Ishikawa (cell line): Measurements from ENCODE around the gene TIMM44.

Experiments used
- EGR1 ChIP-seq: IDR thresholded peaks from 2 replicates; pipeline ENCODE4 v1.6.1; 2012
- EP300 ChIP-seq: IDR thresholded peaks from 2 replicates; pipeline ENCODE4 v1.6.1; 2012; ENCODE audit warnings: borderline replicate concordance
- FOXM1 ChIP-seq: IDR thresholded peaks from 2 replicates; pipeline ENCODE4 v1.6.1; 2012; ENCODE audit warnings: low read depth, borderline replicate concordance
- TEAD4 ChIP-seq: IDR thresholded peaks from 2 replicates; pipeline ENCODE4 v1.6.1; 2012
- YY1 ChIP-seq: IDR thresholded peaks from 2 replicates; pipeline ENCODE4 v1.6.1; 2012; ENCODE audit warnings: low read depth

GRCh38 chr19:7916955-7917266 lies 26.6 kb downstream of the TIMM44 start:
- TF ChIP-seq YY1 (no peak), EP300 (no peak), FOXM1 (no peak), EGR1 (no peak), TEAD4 (no peak)
